Psoas muscle (tissue), 8 donors: ENCODE measurements around the gene COL5A1. TPM values are rescaled to one million over a fixed set of nuclear protein-coding genes. Genes with fewer than 3 reads are reported as not detected.
A peak's percentile ranks its signal among the peaks of the same experiment; 100 is the strongest.
"Not testable (repeated sequence)": the region's sequence is repeated elsewhere in the genome, so short reads cannot be mapped to it uniquely, and the experiment has no call there.

Source experiments
- ATAC-seq, 4 donors: fragments of 200-7000 bp; cut with Tn5 transposase; one replicate each; pipeline ENCODE4 v1.9.1; 2020; ENCODE audit warnings: moderate library complexity in 3 of 4, mild to moderate bottlenecking in 2 of 4
- DNase-seq, 2 donors: peaks; one replicate each; pipeline ENCODE4 v3.0.0-alpha.2; 2020
- H3K27ac ChIP-seq: fragments of 200-600 bp; one replicate; pipeline ENCODE4 v1.8.0; 2022
- H3K27me3 ChIP-seq, 3 donors: fragments of 200-600 bp in 1 of 3; one replicate each; pipeline versions ENCODE4 v1.6.1 to v1.8.0; 2013 to 2022; ENCODE audit warnings: low read length in 2 of 3, mild to moderate bottlenecking in 2 of 3, moderate library complexity in 1 of 3; ENCODE audit not compliant: insufficient read depth in 3 of 3
- H3K36me3 ChIP-seq, 2 donors: fragments of 200-600 bp in 1 of 2; one replicate each; pipeline versions ENCODE4 v1.6.1 to v1.8.0; 2013 to 2022; ENCODE audit warnings: low read depth in 1 of 2, mild to moderate bottlenecking in 1 of 2, moderate library complexity in 1 of 2; ENCODE audit not compliant: insufficient read depth in 1 of 2
- H3K4me1 ChIP-seq: fragments of 200-600 bp; one replicate; pipeline ENCODE4 v1.8.0; 2022
- H3K4me3 ChIP-seq: fragments of 200-600 bp; one replicate; pipeline ENCODE4 v1.8.0; 2022; ENCODE audit warnings: mild to moderate bottlenecking
- H3K9me3 ChIP-seq: fragments of 200-600 bp; one replicate; pipeline ENCODE4 v1.8.0; 2022
- CTCF ChIP-seq: fragments of 200-600 bp; IDR thresholded peaks from one replicate; pipeline ENCODE4 v1.8.0; 2022; ENCODE audit warnings: antibody characterized with exemption
- WGBS, 3 donors: extraction: QIAGEN DNeasy Blood & Tissue Kit; methylation state at CpG; one replicate each; pipeline versions ENCODE4 v1.1.6 to v1.1.7; 2013; 5-methylcytosine and 5-hydroxymethylcytosine counted together
- intact Hi-C, 2 donors: fragments of 100-400 bp; cut with DNase I; formaldehyde crosslinking; loops; one replicate each; pipeline versions ENCODE4 v1.11.0 to v1.14.2; 2022
- polyA plus RNA-seq, 3 donors: library from polyadenylated mRNA; stranded (reverse); fragments of 200-250 nt; gene quantifications; one replicate each; pipeline ENCODE4 v1.2.3, GENCODE V29; 2013
- total RNA-seq, 4 donors: library from RNA; stranded (reverse); fragmentation: NEBNext Ultra II Directional in 2 of 4; extraction: Animal tissue kit (Norgen Biotek cat#: 25700) in 2 of 4; gene quantifications; one replicate each; pipeline versions ENCODE4 v1.2.1 to v1.2.4, GENCODE V29; 2021 to 2023
- donor health status: healthy with polysubstance abuse.
- donor health status: DM: no; HTN: no; CAD: no; lungs with moderate emphysema.
- donor health status: Bipolar disorder and iron deficiency.
- donor health status: healthy.
- donor health status: DM: yes; HTN: yes; CAD: no.
- donor health status: DM: no; HTN: no; CAD: no.
- donor health status: DM: no; HTN: no; CAD: no.
- donor health status: DM: yes; HTN: yes; CAD: no.

COL5A1 gene
- total and polyA plus RNA-seq, 7 donors, result 1.7 to 11.3 (median 3.4) TPM

DNA sequence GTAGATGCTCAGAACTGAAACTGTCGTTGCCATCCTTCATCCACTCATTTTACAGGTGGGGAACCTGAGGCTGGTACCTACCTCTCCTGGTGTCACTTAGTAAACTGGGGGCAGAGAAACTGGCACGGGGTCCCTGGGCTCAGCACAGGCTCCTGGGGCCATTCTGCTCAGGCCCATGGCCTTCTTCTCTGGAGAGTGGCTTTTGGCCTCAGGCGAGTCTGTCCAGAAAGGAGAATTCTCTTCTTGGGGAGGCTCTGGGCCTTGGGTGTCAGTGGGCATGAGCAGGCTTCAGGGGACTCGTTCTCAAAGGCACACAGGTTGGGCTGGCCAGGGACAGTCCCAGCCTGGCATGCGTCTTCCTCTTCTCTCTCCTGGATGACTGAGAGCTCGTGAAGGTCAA, 24.6 kb downstream of the COL5A1 start:
- ATAC-seq, result no peak

DNA sequence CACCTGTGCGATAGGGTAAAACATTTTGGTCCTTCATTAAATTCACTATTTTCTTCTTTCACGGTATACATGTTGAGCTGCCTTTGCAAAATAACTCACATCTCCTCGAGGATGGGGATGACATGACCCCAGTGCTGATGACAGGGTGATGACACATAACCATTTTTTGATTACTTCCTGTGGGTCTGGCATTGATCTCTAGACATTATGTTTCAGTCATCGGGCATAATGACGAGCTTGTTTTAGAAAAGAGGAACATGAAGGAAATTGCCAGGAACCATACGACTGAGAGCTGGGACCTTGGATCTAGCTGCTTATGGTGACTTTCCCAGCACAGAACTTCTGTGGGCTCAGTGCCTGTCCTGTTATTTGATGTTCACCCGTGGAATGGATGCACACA, 25.2 kb downstream of the COL5A1 start:
- TF ChIP-seq CTCF, result no peak
- H3K27me3 ChIP-seq, result peaks cover 0 to 14% (median 5%) of the 10 kb centered on the region in 3 donors
- no peaks in the 10 kb centered on the region for H3K4me1 ChIP-seq
- no peak for DNase-seq
- no peaks in the 10 kb centered on the region for H3K9me3 ChIP-seq
- ATAC-seq, result no peak
- no peak overlapping the region for H3K4me3 ChIP-seq
- 70 to 73% (median 70%) methylated on average over 7 of the region's 7 CpGs for WGBS, 3 donors
- intact Hi-C loops, result no loop called here
- H3K27ac ChIP-seq, result no peak overlapping the region
- no peaks in the 10 kb centered on the region for H3K36me3 ChIP-seq

More for the DNA sequence above, 24.6 kb downstream of the COL5A1 start:
- Histone ChIP-seq H3K4me1 (no peaks in the 10 kb centered on the region), H3K4me3 (no peak overlapping the region), H3K27ac (no peak overlapping the region), H3K36me3 (no peaks in the 10 kb centered on the region), H3K9me3 (no peaks in the 10 kb centered on the region), H3K27me3 (peaks cover 0 to 16% (median 5%) of the 10 kb centered on the region in 3 donors)
- WGBS, 3 donors, result 82 to 89% (median 88%) methylated on average over 6 of the region's 6 CpGs
- intact Hi-C loops, result no loop called here
- TF ChIP-seq CTCF, result no peak
- no peak for DNase-seq

GRCh38 chr9:134668977-134669376, 27.4 kb downstream of the COL5A1 start:
- intact Hi-C loops, H3K4me3 ChIP-seq, H3K27me3 ChIP-seq, H3K9me3 ChIP-seq, DNase-seq, H3K27ac ChIP-seq, ATAC-seq, H3K36me3 ChIP-seq, H3K4me1 ChIP-seq: not testable (repeated sequence)

DNA sequence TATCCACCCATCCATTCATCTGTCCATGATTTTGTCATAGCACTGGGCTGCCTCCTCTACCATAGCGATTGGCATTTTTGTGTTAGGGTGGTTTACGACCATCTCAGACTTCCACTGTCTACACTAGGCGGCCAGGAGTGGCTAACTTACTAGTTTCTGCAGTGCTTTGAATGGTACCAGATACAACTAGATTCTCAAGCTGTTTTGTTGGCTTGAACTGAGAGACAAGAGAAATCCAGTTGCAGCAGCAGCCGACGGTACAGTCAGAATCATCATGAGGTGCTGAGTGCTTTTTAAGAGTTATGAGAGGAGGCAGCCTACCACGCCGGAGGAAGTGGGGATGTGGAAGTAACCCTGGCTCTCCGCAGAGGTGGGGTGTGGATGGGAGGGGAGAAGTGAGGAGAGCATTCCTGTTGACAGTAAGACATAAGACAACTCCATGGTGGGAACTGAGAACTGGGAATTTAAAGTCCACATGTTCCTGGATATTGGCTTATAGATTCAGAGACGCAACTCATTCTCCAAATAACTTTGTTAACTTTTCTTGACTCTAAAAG, 27.9 kb downstream of the COL5A1 start:
- intact Hi-C loops, result no loop called here
- peaks cover 0 to 10% (median 3%) of the 10 kb centered on the region in 3 donors for H3K27me3 ChIP-seq
- H3K27ac ChIP-seq, result no peak overlapping the region
- TF ChIP-seq CTCF, result no peak
- WGBS, 3 donors, result 81 to 85% (median 84%) methylated on average over 9 of the region's 9 CpGs
- no peak for ATAC-seq
- no peaks in the 10 kb centered on the region for H3K4me1 ChIP-seq
- peak in 1 of 2 donors; percentile 1 for DNase-seq
- no peaks in the 10 kb centered on the region for H3K36me3 ChIP-seq
- no peak overlapping the region for H3K4me3 ChIP-seq
- no peaks in the 10 kb centered on the region for H3K9me3 ChIP-seq

- ATAC-seq (no peak), DNase-seq (no peak)
- Histone ChIP-seq H3K4me3 (no peak overlapping the region), H3K9me3 (no peaks in the 10 kb centered on the region), H3K27ac (no peak overlapping the region), H3K36me3 (no peaks in the 10 kb centered on the region), H3K4me1 (no peaks in the 10 kb centered on the region), H3K27me3 (peaks cover 0 to 10% (median 3%) of the 10 kb centered on the region in 3 donors)
- 63 to 67% (median 63%) methylated on average over 6 of the region's 6 CpGs for WGBS, 3 donors
- no peak for TF ChIP-seq CTCF
- intact Hi-C loops, result no loop called here
Observed at GRCh38 chr9:134670042-134670525, 28.5 kb downstream of the COL5A1 start.
